HepG2 (cell line): ENCODE measurements around the gene CBX2. TPM values are rescaled to one million over a fixed set of nuclear protein-coding genes. Genes with fewer than 3 reads are reported as not detected.

Experiments
- ARNT2 ChIP-seq: sonication (generic); formaldehyde crosslinking; IDR thresholded peaks from 2 replicates; pipeline ENCODE4 v1.8.0; 2022; ENCODE audit warnings: mild to moderate bottlenecking, low read depth, missing genetic modification reagents, moderate library complexity
- CAMTA2 ChIP-seq: sonication (generic); formaldehyde crosslinking; IDR thresholded peaks from 2 replicates; pipeline ENCODE4 v1.4.0; 2020; ENCODE audit warnings: mild to moderate bottlenecking, missing genetic modification reagents, borderline replicate concordance
- DNMT1 ChIP-seq: sonication (generic); formaldehyde crosslinking; IDR thresholded peaks from 2 replicates; pipeline ENCODE4 v1.5.1; 2020; ENCODE audit warnings: mild to moderate bottlenecking, missing genetic modification reagents
- NR2C2 ChIP-seq: sonication (generic); formaldehyde crosslinking; IDR thresholded peaks from 2 replicates; pipeline ENCODE4 v1.4.0; 2020; ENCODE audit warnings: missing genetic modification reagents, mild to moderate bottlenecking, moderate library complexity, borderline replicate concordance
- SATB2 ChIP-seq: sonication (generic); formaldehyde crosslinking; IDR thresholded peaks from 2 replicates; pipeline ENCODE4 v1.5.0; 2020; ENCODE audit warnings: missing genetic modification reagents
- TBL1XR1 ChIP-seq: fragments of 150-350 bp; IDR thresholded peaks from 2 replicates; pipeline ENCODE4 v1.6.1; 2014; ENCODE audit warnings: borderline replicate concordance, low read length; ENCODE audit not compliant: partially characterized antibody
- ZFP36L2 ChIP-seq: sonication (generic); formaldehyde crosslinking; IDR thresholded peaks from 2 replicates; pipeline ENCODE4 v1.4.0; 2020; ENCODE audit warnings: missing genetic modification reagents
- ZNF20 ChIP-seq: sonication (generic); formaldehyde crosslinking; IDR thresholded peaks from 2 replicates; pipeline ENCODE4 v1.4.0; 2020; ENCODE audit warnings: mild to moderate bottlenecking, moderate library complexity, missing genetic modification reagents
- ZNF317 ChIP-seq: sonication (generic); formaldehyde crosslinking; IDR thresholded peaks from 2 replicates; pipeline ENCODE4 v1.5.0; 2020; ENCODE audit warnings: mild to moderate bottlenecking, missing genetic modification reagents
- ZNF446 ChIP-seq: sonication (generic); formaldehyde crosslinking; IDR thresholded peaks from 2 replicates; pipeline ENCODE4 v1.5.0; 2020; ENCODE audit warnings: mild to moderate bottlenecking, missing genetic modification reagents
- ZNF564 ChIP-seq: sonication (generic); formaldehyde crosslinking; IDR thresholded peaks from 2 replicates; pipeline ENCODE4 v1.8.1; 2023; ENCODE audit warnings: mild to moderate bottlenecking, missing genetic modification reagents
- ZNF720 ChIP-seq: sonication (generic); formaldehyde crosslinking; IDR thresholded peaks from 2 replicates; pipeline ENCODE4 v1.4.0; 2020; ENCODE audit warnings: missing genetic modification reagents
- ZNF747 ChIP-seq: sonication (generic); formaldehyde crosslinking; IDR thresholded peaks from 2 replicates; pipeline ENCODE4 v1.8.1; 2023; ENCODE audit warnings: missing genetic modification reagents, mild to moderate bottlenecking, borderline replicate concordance
- ZSCAN12 ChIP-seq: sonication (generic); formaldehyde crosslinking; IDR thresholded peaks from 2 replicates; pipeline ENCODE4 v1.9.0; 2021; ENCODE audit warnings: mild to moderate bottlenecking, missing genetic modification reagents
- polyA plus RNA-seq, 8 experiments: library from polyadenylated mRNA; depleted of rRNA in 3 of 8; stranded (reverse) in 7 of 8; unstranded in 1 of 8; fragments of >200 nt; fragmentation: Illumina TruSeq in 4 of 8; extraction: Trizol in 4 of 8; gene quantifications; 2 replicates each; pipeline versions ENCODE4 v1.2.1 to v1.2.3, GENCODE V29; 2011 to 2016; ENCODE audit warnings: low read depth in 4 of 8, missing spikeins in 1 of 8, mixed read lengths in 1 of 8; ENCODE audit not compliant: insufficient read depth in 1 of 8
- total RNA-seq, 5 experiments: library from RNA; depleted of rRNA; stranded (reverse); fragments of >200 nt; fragmentation: Illumina TruSeq; extraction: Trizol; gene quantifications; 2 replicates each; pipeline ENCODE4 v1.2.3, GENCODE V29; 2016; ENCODE audit warnings: low read depth in 1 of 5
- TF ChIP-seq, protein P1 (sequence below): sonication (generic); formaldehyde crosslinking; IDR thresholded peaks from 2 replicates; pipeline ENCODE4 v1.9.0; 2021; ENCODE audit warnings: missing genetic modification reagents, mild to moderate bottlenecking, borderline replicate concordance
- TF ChIP-seq, protein P2 (sequence below): sonication (generic); formaldehyde crosslinking; IDR thresholded peaks from 2 replicates; pipeline ENCODE4 v1.4.0; 2020; ENCODE audit warnings: missing genetic modification reagents
- TF ChIP-seq, protein P3 (sequence below): sonication (generic); formaldehyde crosslinking; IDR thresholded peaks from 2 replicates; pipeline ENCODE4 v1.8.1; 2023; ENCODE audit warnings: mild to moderate bottlenecking, missing genetic modification reagents
- TF ChIP-seq, protein P4 (sequence below): sonication (generic); formaldehyde crosslinking; IDR thresholded peaks from 2 replicates; pipeline ENCODE4 v1.9.0; 2021; ENCODE audit warnings: missing genetic modification reagents, mild to moderate bottlenecking, borderline replicate concordance
- TF ChIP-seq, protein P5 (sequence below): sonication (generic); formaldehyde crosslinking; IDR thresholded peaks from 2 replicates; pipeline ENCODE4 v1.4.0; 2020; ENCODE audit warnings: missing genetic modification reagents, borderline replicate concordance
- TF ChIP-seq, protein P6 (sequence below): sonication (generic); formaldehyde crosslinking; IDR thresholded peaks from 2 replicates; pipeline ENCODE4 v1.5.0; 2020; ENCODE audit warnings: mild to moderate bottlenecking, missing genetic modification reagents, moderate library complexity

Gene CBX2
- total and polyA plus RNA-seq, 2 of the 13 experiments (the other 11 are each of a cell fraction or from before 2014, with no cell fraction given), result 14.5 to 31.1 TPM

DNA sequence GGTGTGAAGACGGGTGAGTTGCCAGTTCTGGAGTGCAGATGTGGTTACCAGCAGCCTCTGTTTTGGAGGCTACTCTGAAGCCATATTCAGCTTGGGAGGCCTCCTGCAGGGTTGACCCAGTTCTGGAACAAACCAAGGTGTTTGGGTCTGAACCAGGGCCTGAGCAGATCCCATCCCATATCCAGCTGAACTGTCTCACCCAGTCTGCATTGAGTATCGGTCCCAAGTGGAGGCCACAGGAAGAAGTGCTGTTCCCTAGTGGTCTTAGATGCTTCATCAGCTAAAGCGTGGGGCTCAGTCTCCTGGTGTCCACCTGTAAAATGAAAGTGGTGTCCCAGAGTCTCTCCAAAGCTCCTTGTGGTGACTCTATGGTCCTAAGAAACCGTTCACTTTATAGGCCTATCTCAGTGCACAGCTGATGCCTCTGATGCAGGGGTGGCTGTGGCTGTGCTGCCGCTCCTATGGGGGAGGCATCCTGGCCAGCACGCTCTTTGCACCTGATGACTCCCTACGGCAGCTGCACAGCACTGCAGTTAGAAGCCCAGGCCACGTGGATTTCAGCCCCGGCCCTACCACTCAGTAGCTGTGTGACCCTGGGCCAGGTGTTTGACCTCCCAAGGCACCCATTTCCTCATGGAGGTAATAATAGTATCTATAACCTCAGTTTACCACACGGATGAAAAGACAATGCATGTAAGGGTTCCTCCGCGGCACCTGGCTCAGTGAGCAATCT is 40.2 kb downstream of the CBX2 start (continued):
- TF ChIP-seq, protein P1, sequence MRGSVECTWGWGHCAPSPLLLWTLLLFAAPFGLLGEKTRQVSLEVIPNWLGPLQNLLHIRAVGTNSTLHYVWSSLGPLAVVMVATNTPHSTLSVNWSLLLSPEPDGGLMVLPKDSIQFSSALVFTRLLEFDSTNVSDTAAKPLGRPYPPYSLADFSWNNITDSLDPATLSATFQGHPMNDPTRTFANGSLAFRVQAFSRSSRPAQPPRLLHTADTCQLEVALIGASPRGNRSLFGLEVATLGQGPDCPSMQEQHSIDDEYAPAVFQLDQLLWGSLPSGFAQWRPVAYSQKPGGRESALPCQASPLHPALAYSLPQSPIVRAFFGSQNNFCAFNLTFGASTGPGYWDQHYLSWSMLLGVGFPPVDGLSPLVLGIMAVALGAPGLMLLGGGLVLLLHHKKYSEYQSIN (CRISPR knock-in tag), result no peak
- no peak for TF ChIP-seq ZNF317 (CRISPR knock-in tag)
- TF ChIP-seq ZFP36L2 (CRISPR knock-in tag), result no peak
- TF ChIP-seq, protein P2, sequence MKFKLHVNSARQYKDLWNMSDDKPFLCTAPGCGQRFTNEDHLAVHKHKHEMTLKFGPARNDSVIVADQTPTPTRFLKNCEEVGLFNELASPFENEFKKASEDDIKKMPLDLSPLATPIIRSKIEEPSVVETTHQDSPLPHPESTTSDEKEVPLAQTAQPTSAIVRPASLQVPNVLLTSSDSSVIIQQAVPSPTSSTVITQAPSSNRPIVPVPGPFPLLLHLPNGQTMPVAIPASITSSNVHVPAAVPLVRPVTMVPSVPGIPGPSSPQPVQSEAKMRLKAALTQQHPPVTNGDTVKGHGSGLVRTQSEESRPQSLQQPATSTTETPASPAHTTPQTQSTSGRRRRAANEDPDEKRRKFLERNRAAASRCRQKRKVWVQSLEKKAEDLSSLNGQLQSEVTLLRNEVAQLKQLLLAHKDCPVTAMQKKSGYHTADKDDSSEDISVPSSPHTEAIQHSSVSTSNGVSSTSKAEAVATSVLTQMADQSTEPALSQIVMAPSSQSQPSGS (CRISPR knock-in tag), result peak; percentile 34; the same call in 1 of the 2 replicates
- no peak for TF ChIP-seq SATB2 (CRISPR knock-in tag)
- TF ChIP-seq ARNT2 (CRISPR knock-in tag), result no peak
- TF ChIP-seq ZNF720 (CRISPR knock-in tag), result no peak
- TF ChIP-seq ZNF20, result no peak
- no peak for TF ChIP-seq CAMTA2 (CRISPR knock-in tag)
- TF ChIP-seq ZNF446 (CRISPR knock-in tag), result no peak
- no peak for TF ChIP-seq ZNF747 (CRISPR knock-in tag)
- TF ChIP-seq DNMT1 (CRISPR knock-in tag), result no peak
- TF ChIP-seq ZNF564 (CRISPR knock-in tag), result no peak
- TF ChIP-seq TBL1XR1, result no peak
- TF ChIP-seq, protein P3, sequence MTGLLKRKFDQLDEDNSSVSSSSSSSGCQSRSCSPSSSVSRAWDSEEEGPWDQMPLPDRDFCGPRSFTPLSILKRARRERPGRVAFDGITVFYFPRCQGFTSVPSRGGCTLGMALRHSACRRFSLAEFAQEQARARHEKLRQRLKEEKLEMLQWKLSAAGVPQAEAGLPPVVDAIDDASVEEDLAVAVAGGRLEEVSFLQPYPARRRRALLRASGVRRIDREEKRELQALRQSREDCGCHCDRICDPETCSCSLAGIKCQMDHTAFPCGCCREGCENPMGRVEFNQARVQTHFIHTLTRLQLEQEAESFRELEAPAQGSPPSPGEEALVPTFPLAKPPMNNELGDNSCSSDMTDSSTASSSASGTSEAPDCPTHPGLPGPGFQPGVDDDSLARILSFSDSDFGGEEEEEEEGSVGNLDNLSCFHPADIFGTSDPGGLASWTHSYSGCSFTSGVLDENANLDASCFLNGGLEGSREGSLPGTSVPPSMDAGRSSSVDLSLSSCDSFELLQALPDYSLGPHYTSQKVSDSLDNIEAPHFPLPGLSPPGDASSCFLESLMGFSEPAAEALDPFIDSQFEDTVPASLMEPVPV, result no peak
- TF ChIP-seq, protein P4, sequence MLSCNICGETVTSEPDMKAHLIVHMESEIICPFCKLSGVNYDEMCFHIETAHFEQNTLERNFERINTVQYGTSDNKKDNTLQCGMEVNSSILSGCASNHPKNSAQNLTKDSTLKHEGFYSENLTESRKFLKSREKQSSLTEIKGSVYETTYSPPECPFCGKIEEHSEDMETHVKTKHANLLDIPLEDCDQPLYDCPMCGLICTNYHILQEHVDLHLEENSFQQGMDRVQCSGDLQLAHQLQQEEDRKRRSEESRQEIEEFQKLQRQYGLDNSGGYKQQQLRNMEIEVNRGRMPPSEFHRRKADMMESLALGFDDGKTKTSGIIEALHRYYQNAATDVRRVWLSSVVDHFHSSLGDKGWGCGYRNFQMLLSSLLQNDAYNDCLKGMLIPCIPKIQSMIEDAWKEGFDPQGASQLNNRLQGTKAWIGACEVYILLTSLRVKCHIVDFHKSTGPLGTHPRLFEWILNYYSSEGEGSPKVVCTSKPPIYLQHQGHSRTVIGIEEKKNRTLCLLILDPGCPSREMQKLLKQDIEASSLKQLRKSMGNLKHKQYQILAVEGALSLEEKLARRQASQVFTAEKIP (CRISPR knock-in tag), result no peak
- no peak for TF ChIP-seq ZSCAN12 (CRISPR knock-in tag)
- TF ChIP-seq, protein P5, sequence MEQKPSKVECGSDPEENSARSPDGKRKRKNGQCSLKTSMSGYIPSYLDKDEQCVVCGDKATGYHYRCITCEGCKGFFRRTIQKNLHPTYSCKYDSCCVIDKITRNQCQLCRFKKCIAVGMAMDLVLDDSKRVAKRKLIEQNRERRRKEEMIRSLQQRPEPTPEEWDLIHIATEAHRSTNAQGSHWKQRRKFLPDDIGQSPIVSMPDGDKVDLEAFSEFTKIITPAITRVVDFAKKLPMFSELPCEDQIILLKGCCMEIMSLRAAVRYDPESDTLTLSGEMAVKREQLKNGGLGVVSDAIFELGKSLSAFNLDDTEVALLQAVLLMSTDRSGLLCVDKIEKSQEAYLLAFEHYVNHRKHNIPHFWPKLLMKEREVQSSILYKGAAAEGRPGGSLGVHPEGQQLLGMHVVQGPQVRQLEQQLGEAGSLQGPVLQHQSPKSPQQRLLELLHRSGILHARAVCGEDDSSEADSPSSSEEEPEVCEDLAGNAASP (CRISPR knock-in tag), result no peak
- TF ChIP-seq, protein P6, sequence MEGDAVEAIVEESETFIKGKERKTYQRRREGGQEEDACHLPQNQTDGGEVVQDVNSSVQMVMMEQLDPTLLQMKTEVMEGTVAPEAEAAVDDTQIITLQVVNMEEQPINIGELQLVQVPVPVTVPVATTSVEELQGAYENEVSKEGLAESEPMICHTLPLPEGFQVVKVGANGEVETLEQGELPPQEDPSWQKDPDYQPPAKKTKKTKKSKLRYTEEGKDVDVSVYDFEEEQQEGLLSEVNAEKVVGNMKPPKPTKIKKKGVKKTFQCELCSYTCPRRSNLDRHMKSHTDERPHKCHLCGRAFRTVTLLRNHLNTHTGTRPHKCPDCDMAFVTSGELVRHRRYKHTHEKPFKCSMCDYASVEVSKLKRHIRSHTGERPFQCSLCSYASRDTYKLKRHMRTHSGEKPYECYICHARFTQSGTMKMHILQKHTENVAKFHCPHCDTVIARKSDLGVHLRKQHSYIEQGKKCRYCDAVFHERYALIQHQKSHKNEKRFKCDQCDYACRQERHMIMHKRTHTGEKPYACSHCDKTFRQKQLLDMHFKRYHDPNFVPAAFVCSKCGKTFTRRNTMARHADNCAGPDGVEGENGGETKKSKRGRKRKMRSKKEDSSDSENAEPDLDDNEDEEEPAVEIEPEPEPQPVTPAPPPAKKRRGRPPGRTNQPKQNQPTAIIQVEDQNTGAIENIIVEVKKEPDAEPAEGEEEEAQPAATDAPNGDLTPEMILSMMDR (CRISPR knock-in tag), result peak; percentile 53
- 0 out of 2 replicates have a peak, but pooled peaks have one; percentile 44 for TF ChIP-seq NR2C2 (CRISPR knock-in tag)
